Right hindlimb (tissue), 1 donor: ENCODE results near the gene PACRG.

Experiments used
- DNase-seq: peaks from one replicate; pipeline ENCODE4 v3.0.0-alpha.2; 2018

The PACRG gene

DNA sequence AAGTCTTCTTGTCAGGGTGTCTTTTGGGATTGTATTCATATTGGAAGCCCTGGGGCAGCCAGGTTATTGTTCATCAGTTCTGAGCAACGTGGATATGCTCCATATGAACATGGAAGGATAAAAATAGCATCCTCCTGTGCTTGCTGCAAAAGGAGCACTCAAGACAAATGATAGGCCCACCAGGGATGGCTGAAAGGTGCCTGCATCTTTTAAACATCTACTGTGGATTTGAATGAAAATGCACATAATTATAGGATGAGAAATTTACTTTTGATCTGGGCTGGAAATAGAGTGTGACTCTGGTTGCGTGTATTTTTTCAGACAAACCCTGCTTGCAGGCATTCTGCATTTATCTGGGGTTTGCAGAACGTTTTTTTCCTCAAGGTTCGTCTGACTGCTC is 299.1 kb downstream of the PACRG start:
- no peak for DNase-seq

GRCh38 chr6:163030980-163031379 is 303.2 kb downstream of the PACRG start:
- DNase-seq = no peak

GRCh38 chr6:163031931-163032330 is 304.2 kb downstream of the PACRG start:
- no peak for DNase-seq

GRCh38 chr6:163036160-163036645 is 308.4 kb downstream of the PACRG start:
- DNase-seq = no peak

DNA sequence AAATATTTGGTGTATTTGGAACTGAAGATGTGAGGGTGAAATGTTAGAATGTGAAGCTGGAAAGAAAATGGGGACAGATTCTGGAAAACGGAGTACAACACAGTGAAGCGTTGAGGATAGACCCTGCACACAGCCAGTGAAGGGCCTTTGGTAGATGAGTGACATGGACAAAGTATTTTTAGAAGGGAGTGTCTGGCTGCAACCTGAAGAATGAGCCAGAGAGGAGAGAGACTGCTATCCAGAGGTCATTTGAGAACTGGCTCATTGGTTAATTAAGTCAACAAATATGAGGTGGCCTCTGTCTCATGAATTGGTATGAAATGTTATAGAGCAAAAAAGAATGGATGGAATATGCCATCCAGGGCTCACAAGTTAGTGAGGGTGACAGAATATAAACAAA is 310.5 kb downstream of the PACRG start:
- no peak for DNase-seq

DNA sequence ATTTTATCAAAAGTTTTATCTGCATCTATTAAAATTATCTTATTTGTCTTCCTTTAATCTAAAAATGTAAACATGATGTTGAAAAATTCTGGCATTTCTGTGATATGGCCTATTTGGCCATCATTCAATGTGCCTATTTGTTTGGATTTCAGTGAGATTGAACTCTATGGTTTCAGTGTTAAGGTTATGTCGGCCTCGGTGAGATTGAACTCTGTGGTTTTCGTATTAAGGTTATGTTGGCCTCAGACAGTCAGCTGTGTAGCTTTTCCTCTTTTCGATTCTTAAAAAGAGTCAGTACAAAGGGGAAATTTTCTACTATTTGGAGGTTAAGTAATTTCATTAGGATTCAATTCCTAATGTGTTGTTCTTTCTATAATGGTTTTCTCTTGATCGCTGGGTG is 320.6 kb downstream of the PACRG start:
- DNase-seq = no peak

GRCh38 chr6:163053667-163054344 is 326.0 kb downstream of the PACRG start:
- no peak for DNase-seq

DNA sequence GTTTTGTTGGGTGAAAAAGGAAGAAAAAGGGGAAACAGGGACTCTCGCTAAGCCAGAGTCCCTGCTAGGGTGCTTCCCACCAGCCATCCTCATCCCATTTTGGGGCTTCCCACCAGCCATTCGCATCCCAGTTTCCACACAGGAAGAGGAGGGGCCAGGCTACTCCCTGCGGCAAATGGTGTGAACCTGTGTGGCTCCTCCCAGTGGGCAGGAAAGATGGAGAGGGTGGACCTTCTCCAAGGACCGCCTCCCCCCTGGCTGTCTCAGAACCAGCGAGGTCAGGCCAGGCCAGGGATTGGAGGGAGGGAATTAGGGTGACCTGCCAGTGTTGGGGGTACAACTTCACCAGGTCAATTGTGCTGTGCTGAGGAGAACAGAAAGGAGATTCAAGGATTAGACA is 326.9 kb downstream of the PACRG start:
- DNase-seq = no peak

DNA sequence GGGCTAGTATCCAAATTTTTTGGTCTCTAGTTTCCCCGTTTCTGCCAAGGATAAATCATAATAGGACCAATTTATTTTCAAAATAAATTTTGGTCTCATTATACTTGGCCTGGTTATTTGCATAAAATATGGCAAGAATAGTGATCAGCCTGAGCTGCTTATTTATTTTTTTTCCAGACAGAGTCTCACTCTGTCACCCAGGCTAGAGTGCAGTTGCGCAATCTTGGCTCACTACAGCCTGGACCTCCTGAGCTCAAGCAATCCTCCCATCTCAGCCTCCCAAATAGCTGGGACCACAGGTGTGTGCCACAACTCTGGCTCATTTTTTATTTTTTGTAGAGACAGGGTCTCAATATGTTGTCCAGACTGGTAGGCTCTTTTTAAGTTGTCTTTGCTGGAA is 329.5 kb downstream of the PACRG start:
- no peak for DNase-seq

DNA sequence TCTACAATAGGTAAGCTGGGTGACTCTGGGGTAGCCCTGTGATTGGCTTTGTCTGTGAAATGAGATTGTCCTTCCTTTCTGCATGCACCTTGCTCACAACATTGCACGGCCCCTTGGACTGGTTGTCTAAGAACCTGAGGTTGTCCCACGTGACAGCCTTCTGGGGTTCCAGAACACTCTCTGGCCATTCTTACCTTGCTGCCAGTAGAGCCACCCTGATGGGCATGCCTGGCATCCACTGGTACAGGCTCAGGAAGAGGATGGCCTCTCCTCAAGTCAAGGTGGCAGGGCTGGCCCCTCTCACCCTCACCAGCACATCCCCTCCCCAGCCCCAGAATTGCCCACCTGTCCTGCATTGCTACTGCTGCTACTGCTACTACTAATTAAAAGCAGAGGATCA is 335.0 kb downstream of the PACRG start:
- no peak for DNase-seq

DNA sequence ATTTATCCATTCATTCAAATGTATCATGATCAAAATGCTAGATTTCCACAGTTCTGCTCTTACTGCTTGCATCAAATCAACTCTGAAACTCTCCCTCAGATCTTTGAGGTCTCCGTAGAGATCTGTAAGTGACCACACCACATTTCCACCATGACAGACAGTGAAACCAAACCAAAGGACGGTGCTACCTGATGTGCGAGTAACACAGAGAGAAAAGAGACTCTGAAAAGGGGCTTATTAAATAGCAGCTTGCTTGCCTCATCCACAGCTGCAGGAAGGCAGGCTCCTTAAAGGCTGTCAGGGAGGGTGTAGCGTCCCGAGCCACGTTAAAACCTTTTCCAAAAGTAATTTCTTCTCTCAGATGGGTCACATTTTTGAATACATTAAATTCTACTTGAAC is 335.8 kb downstream of the PACRG start:
- no peak for DNase-seq

GRCh38 chr6:163064397-163064796 is 336.6 kb downstream of the PACRG start:
- no peak for DNase-seq

GRCh38 chr6:163066200-163066599 is 338.4 kb downstream of the PACRG start:
- no peak for DNase-seq

DNA sequence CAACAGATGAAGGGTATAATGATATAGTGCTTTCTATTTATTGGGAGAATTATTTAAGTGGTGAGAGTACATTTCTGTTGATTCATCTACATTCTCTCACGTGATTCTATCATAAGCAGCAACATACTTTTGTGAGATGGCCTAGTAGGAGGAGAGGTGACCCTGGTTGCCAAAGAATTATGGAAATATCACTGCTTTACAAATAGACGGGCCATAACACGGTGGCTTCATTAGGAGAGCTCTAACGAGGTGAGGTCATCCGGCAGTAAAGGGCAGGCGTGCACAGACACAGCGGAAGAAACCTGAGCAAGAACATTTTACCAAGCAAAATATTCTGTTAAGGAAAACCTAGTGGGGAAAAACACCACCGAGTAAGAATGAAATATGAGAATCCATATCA is 349.4 kb downstream of the PACRG start:
- no peak for DNase-seq

- no peak for DNase-seq
Observed at GRCh38 chr6:163078712-163079111, 350.9 kb downstream of the PACRG start.

DNA sequence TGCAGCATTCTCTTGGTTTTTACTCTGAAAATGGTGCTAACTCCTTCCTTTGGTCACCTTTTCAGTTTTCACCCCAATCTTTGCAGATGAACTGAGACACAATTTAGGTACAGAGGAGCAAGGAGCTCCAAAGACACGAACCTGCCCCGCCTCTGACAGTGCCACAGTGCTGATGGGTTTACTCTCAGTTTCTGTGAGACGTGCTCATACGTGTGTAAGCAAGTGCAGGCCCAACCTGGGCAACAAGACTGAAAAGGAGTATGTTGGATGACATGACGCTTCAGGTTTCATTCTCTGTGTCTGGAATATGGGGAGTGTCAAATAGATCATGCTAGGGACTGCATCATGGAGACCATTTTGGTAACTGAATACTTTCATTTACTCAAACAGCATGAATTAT is 352.5 kb downstream of the PACRG start:
- DNase-seq = no peak

DNA sequence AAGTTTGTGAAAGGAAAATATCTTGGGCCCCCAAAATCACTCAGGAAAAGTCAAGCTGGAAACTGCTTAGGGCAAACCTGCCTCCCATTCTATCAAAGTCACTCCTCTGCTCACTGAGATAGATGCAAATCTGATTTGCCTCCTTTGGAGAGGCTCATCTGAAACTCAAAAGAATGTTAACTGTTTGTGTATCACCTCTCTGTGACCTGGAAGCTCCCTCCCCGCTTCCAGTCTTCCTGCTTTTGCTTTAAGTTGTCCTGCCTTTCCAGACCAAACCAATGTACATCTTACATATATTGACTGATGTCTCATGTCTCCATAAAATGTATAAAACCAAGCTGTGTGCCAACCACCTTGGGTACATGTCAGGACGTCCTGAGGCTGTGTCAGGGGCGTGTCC is 355.4 kb downstream of the PACRG start:
- no peak for DNase-seq

DNA sequence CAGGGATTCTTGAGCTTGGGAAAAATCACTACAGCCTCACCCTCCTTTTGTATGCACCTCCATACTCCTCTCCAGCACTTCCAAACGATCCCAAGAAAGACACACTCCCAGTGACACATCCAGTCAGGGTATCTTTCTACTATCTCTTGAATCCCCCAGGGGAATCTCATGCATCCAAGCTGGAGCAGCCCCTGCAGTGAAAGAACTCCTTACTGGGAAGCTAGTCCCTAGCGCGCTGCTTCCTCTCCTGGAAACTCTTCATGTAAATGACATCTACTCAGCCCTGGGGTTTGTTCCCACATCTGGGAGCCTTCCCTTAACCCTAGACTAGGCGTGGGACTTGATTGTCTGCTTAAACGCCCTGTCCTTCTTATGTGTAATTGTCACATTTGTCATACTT is 357.7 kb downstream of the PACRG start:
- DNase-seq = no peak

DNA sequence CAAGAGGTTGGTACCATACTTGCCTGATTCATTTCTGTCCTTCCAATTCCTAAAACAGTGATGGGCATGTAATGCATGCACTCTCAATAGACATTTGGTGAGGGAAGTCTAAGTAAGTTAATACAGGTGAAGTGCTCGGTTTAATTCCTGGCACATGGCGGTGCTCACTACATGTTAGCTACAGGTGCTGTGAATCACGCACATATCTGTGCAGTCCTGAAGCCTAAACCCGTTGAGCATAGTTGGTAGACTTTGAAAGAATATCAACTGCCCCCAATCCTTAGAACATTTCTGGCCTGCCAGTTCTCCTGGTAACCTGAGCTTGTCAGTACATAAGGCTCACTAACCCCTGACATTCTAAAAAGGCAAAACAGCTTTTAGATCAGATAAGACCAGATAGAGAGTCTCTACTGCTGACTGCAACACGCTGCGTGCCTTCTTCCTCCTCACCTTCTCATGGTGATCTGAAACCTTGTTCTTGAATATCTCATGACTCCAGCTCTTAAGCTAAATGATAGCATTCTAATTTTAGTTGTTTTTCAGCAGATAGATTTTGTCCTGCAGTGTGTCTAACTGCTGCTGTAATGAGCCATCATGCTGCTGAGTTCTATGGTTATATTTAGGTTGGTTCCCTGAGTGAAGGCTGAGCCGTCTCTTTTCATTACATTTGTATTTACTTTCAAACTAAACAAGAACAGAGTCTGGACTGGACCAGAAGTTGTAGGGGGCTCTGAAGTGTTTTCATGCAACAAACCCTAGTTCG is 358.3 kb downstream of the PACRG start:
- no peak for DNase-seq

- DNase-seq = no peak
Observed at GRCh38 chr6:163086624-163086920, 358.8 kb downstream of the PACRG start.

DNA sequence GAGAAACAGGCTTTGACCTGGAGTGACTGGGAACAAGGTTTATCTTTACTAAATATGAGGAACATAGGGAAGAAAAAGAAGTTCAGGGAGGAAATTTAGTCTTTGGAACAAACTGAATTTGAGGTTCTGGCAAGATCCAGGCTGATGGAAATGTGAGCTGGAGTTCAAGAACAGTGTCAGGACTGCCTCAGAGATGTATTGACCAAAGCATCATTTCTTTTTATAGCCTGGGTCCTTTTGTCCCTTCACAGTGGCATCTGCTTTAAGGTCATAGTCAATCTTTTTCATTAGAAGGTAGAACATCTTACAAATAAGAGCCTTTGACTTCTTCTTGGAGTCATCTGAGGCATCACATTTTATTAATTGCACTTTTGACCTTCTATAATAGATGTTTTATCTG is 360.2 kb downstream of the PACRG start:
- DNase-seq = no peak

DNA sequence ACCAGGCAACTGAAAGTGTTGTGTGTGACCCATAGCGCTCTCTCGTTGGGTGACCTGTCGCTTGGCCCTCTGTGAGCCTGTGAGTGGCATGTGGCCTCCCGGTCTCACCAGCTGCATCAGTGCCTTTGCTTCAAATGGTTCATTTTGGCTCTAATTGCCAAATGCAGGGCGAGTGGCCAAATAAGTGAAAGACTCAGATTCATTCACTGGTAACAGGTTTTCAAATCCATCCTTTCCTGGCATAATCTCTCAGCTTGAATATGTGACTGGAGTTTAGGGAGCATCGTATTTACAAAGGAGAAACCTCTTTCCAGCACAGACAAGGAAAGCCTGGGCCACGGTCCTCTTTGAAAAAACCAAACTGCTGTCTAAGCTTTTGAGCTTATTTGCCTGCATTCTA is 365.1 kb downstream of the PACRG start:
- no peak for DNase-seq

- no peak for DNase-seq
Observed at GRCh38 chr6:163094881-163095280, 367.1 kb downstream of the PACRG start.

DNA sequence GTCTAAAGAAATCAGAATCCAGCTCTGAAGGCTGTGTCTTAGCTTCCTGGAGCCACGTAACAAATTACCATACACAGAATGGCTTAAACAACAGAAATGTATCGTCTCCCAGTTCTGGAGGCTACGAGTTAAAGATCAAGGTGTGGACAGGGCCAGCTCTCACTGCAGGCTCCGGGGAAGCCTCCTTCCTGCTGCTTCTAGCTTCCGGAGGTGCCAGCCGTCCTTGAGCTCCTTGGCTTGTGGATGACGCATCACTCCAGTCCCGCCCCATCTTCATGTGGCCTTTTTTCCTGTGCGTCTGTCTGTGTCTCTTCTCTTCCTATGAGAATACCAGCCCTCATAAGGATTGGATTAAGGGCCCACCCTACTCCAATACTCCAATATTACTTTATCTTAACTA is 367.6 kb downstream of the PACRG start:
- no peak for DNase-seq
